Head of caudate nucleus (tissue), 42 donors: Measurements from ENCODE around the gene FIZ1.

ENCODE experiments used
- DNase-seq, 42 donors: peaks; one replicate each; pipeline versions ENCODE4 v3.0.0 to v3.0.0-alpha.2; 2020 to 2021; ENCODE audit warnings: mixed read lengths in 7 of 42
- intact Hi-C: fragments of 100-400 bp; cut with DNase I; formaldehyde crosslinking; loops from one replicate; pipeline ENCODE4 v1.15.0; 2022

FIZ1 gene

GRCh38 chr19:55616395-55616875 is 17.1 kb upstream of the FIZ1 start:
- no peak for DNase-seq
- intact Hi-C loops = no loop called here

GRCh38 chr19:55615543-55616394 is 16.5 kb upstream of the FIZ1 start:
- intact Hi-C loops = no loop called here
- DNase-seq = no peak

- intact Hi-C loops = no loop called here
- no peak for DNase-seq
Observed at GRCh38 chr19:55614711-55615542, 15.6 kb upstream of the FIZ1 start.

GRCh38 chr19:55613930-55614710 is 14.8 kb upstream of the FIZ1 start:
- intact Hi-C loops = no loop called here
- no peak for DNase-seq

- intact Hi-C loops = no loop called here
- DNase-seq = no peak
Observed at GRCh38 chr19:55613396-55613795, 14.1 kb upstream of the FIZ1 start.

- no peak for DNase-seq
- intact Hi-C loops = no loop called here
Observed at GRCh38 chr19:55611983-55612645, 12.8 kb upstream of the FIZ1 start.

- no peak for DNase-seq
- intact Hi-C loops = no loop called here
Observed at GRCh38 chr19:55611300-55611982, 12.1 kb upstream of the FIZ1 start.

- no peak for DNase-seq
- intact Hi-C loops = no loop called here
Observed at GRCh38 chr19:55609326-55609725, 10.0 kb upstream of the FIZ1 start.

GRCh38 chr19:55606817-55607216 is 7.5 kb upstream of the FIZ1 start:
- no peak for DNase-seq
- intact Hi-C loops = no loop called here

- DNase-seq = no peak
- intact Hi-C loops = no loop called here
Observed at GRCh38 chr19:55606471-55606787, 7.1 kb upstream of the FIZ1 start.

GRCh38 chr19:55605637-55606470 is 6.5 kb upstream of the FIZ1 start, which contains the start of gene ZNF865:
TSS of gene ZNF865 (plus strand) at chr19:55605647. CDS start at chr19:55613619, 7,972 bp downstream.
- intact Hi-C loops = no loop called here
- peak; percentile 43 to 92 (median 78) for DNase-seq

- intact Hi-C loops = no loop called here
- DNase-seq = peak; percentile 90 to 99 (median 96)
Observed at GRCh38 chr19:55605207-55605636, 5.9 kb upstream of the FIZ1 start.

GRCh38 chr19:55603581-55604292 is 4.4 kb upstream of the FIZ1 start:
- intact Hi-C loops = no loop called here
- no peak for DNase-seq

GRCh38 chr19:55603115-55603514 is 3.8 kb upstream of the FIZ1 start:
- DNase-seq = no peak
- intact Hi-C loops = no loop called here

GRCh38 chr19:55602104-55603001 is 3.0 kb upstream of the FIZ1 start:
- intact Hi-C loops = no loop called here

GRCh38 chr19:55601084-55601483 is 1.8 kb upstream of the FIZ1 start:
- intact Hi-C loops = no loop called here
- peak in 1 of 42 donors; percentile 18 for DNase-seq

More at GRCh38 chr19:55602104-55603001, 3.0 kb upstream of the FIZ1 start:
- DNase-seq = no peak
